ENCODE results near the gene TM9SF1.

TM9SF1 gene

GRCh38 chr14:24178399-24179178 is 16.7 kb downstream of the TM9SF1 start:
- DNase-seq (ENCODE audit: low read depth), result no peak

- no peak for DNase-seq (ENCODE audit: low read depth)
Measured at GRCh38 chr14:24177891-24178290, 17.4 kb downstream of the TM9SF1 start.

GRCh38 chr14:24177041-24177825 is 18.0 kb downstream of the TM9SF1 start:
- no peak for DNase-seq (ENCODE audit: low read depth)

GRCh38 chr14:24176599-24176998 is 18.6 kb downstream of the TM9SF1 start:
- DNase-seq (ENCODE audit: low read depth), result no peak

GRCh38 chr14:24172871-24173281 is 22.4 kb downstream of the TM9SF1 start:
- DNase-seq (ENCODE audit: low read depth), result no peak

- no peak for DNase-seq (ENCODE audit: low read depth)
Measured at GRCh38 chr14:24172261-24172860, 22.9 kb downstream of the TM9SF1 start.

GRCh38 chr14:24171422-24172260 is 23.6 kb downstream of the TM9SF1 start, which contains the start of gene REC8:
Gene REC8, plus strand, starts transcription at chr14:24172080. Its CDS starts 473 bp downstream, at chr14:24172553.
- DNase-seq (ENCODE audit: low read depth), result no peak

- DNase-seq (ENCODE audit: low read depth), result no peak
Measured at GRCh38 chr14:24167469-24168114, 27.6 kb downstream of the TM9SF1 start.

- DNase-seq (ENCODE audit: low read depth), result no peak
Measured at GRCh38 chr14:24165785-24166184, 29.5 kb downstream of the TM9SF1 start.

GRCh38 chr14:24164518-24164991 is 30.7 kb downstream of the TM9SF1 start:
- no peak for DNase-seq (ENCODE audit: low read depth)

GRCh38 chr14:24162093-24162492 is 33.1 kb downstream of the TM9SF1 start:
- no peak for DNase-seq (ENCODE audit: low read depth)

- peak; percentile 84 for DNase-seq (ENCODE audit: low read depth)
Measured at GRCh38 chr14:24160850-24161804, 34.1 kb downstream of the TM9SF1 start, which contains the start of gene IRF9. Gene IRF9, plus strand, starts transcription at chr14:24161265. Its CDS starts 880 bp downstream, at chr14:24162145.

- no peak for DNase-seq (ENCODE audit: low read depth)
Measured at GRCh38 chr14:24160499-24160849, 34.8 kb downstream of the TM9SF1 start.

GRCh38 chr14:24159777-24160498 is 35.3 kb downstream of the TM9SF1 start:
- DNase-seq (ENCODE audit: low read depth), result no peak

GRCh38 chr14:24157331-24157730 is 37.9 kb downstream of the TM9SF1 start:
- DNase-seq (ENCODE audit: low read depth), result no peak

- DNase-seq (ENCODE audit: low read depth), result no peak
Measured at GRCh38 chr14:24156840-24157239, 38.4 kb downstream of the TM9SF1 start.

GRCh38 chr14:24155100-24155499 is 40.1 kb downstream of the TM9SF1 start:
- DNase-seq (ENCODE audit: low read depth), result no peak

- DNase-seq (ENCODE audit: low read depth), result no peak
Measured at GRCh38 chr14:24151404-24152080, 43.7 kb downstream of the TM9SF1 start.

GRCh38 chr14:24150993-24151392 is 44.2 kb downstream of the TM9SF1 start:
- no peak for DNase-seq (ENCODE audit: low read depth)

Data from HS-5 (cell line).